Measurements from ENCODE around the gene ZFPM1. TPM values are rescaled to one million over a fixed set of nuclear protein-coding genes. Genes with fewer than 3 reads are reported as not detected.

Gene ZFPM1
- total RNA-seq, 1 experiment from 2014 or later = 3.9 TPM

DNA sequence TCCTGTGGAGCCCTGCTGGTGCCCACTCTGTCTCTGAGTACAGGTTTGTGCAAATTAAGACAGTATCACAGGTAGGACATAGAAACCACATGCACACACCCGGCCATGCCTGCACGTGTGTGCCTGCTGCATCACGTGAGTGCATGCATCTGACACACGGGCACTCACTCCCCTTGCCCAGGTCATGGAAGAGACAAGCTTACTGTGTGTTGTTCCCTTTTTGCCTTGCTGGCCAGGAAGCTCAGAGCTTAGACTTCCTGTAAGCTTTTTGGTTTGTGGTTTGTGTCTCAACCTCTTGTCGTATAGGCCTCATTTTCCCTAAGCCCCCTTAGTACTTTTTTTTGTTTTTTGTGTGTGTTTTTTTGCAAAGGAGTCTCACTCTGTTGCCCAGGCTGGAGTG lies 45.3 kb upstream of the ZFPM1 start:
- ChIA-PET POLR2A (no interaction called here), CTCF (no interaction called here)
- DNase-seq (ENCODE audit: low read depth, low spot score) (no peak), ATAC-seq (no peak)
- no peak overlapping the region for H3K27ac ChIP-seq (ENCODE audit: low read length)
- no peaks in the 10 kb centered on the region for H3K9me3 ChIP-seq (ENCODE audit: control insufficient read depth, insufficient read depth, low read depth, low read length)
- intact Hi-C loops (cut with micrococcal nuclease; ENCODE audit: unreplicated experiment) (no loop called here), in situ Hi-C loops (cut with HindIII; ENCODE audit: low pct_unique_long_range_greater_than_20kb, low sequenced_read_pairs) (loop anchor here (10.0 kb wide), 1 partner anchor 113 kb away; no protein-coding TSS in a partner anchor)
- no peaks in the 10 kb centered on the region for H3K27me3 ChIP-seq (ENCODE audit: control insufficient read depth, insufficient read depth, low read length)
- H3K4me3 ChIP-seq (ENCODE audit: low read depth in 2 of 2, low read length in 2 of 2) = no peak overlapping the region
- no peak for TF ChIP-seq TCF7L2 (IDR thresholded peaks at IDR 0.05; ENCODE audit: low read depth, low read length)
- no peak for TF ChIP-seq SIN3A (IDR thresholded peaks at IDR 0.05; ENCODE audit: borderline replicate concordance, insufficient read depth, low read depth, low read length)
- TF ChIP-seq, protein P1, sequence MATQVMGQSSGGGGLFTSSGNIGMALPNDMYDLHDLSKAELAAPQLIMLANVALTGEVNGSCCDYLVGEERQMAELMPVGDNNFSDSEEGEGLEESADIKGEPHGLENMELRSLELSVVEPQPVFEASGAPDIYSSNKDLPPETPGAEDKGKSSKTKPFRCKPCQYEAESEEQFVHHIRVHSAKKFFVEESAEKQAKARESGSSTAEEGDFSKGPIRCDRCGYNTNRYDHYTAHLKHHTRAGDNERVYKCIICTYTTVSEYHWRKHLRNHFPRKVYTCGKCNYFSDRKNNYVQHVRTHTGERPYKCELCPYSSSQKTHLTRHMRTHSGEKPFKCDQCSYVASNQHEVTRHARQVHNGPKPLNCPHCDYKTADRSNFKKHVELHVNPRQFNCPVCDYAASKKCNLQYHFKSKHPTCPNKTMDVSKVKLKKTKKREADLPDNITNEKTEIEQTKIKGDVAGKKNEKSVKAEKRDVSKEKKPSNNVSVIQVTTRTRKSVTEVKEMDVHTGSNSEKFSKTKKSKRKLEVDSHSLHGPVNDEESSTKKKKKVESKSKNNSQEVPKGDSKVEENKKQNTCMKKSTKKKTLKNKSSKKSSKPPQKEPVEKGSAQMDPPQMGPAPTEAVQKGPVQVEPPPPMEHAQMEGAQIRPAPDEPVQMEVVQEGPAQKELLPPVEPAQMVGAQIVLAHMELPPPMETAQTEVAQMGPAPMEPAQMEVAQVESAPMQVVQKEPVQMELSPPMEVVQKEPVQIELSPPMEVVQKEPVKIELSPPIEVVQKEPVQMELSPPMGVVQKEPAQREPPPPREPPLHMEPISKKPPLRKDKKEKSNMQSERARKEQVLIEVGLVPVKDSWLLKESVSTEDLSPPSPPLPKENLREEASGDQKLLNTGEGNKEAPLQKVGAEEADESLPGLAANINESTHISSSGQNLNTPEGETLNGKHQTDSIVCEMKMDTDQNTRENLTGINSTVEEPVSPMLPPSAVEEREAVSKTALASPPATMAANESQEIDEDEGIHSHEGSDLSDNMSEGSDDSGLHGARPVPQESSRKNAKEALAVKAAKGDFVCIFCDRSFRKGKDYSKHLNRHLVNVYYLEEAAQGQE (IDR thresholded peaks at IDR 0.05; ENCODE audit: insufficient read depth in 1 of 2, low read depth in 2 of 2, low read length in 1 of 2) = no peak
- TF ChIP-seq POLR2AphosphoS5 (IDR thresholded peaks at IDR 0.05; ENCODE audit: low read depth, low read length) = no peak
- TF ChIP-seq, protein P2, sequence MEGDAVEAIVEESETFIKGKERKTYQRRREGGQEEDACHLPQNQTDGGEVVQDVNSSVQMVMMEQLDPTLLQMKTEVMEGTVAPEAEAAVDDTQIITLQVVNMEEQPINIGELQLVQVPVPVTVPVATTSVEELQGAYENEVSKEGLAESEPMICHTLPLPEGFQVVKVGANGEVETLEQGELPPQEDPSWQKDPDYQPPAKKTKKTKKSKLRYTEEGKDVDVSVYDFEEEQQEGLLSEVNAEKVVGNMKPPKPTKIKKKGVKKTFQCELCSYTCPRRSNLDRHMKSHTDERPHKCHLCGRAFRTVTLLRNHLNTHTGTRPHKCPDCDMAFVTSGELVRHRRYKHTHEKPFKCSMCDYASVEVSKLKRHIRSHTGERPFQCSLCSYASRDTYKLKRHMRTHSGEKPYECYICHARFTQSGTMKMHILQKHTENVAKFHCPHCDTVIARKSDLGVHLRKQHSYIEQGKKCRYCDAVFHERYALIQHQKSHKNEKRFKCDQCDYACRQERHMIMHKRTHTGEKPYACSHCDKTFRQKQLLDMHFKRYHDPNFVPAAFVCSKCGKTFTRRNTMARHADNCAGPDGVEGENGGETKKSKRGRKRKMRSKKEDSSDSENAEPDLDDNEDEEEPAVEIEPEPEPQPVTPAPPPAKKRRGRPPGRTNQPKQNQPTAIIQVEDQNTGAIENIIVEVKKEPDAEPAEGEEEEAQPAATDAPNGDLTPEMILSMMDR (IDR thresholded peaks at IDR 0.05) = no peak
- H3K4me1 ChIP-seq (ENCODE audit: control insufficient read depth, insufficient read depth, low read length) = no peaks in the 10 kb centered on the region
- H3K36me3 ChIP-seq (ENCODE audit: control insufficient read depth, insufficient read depth, low read length) = no peaks in the 10 kb centered on the region
- BruUV-seq (replicated peaks) = no TSS peak

DNA sequence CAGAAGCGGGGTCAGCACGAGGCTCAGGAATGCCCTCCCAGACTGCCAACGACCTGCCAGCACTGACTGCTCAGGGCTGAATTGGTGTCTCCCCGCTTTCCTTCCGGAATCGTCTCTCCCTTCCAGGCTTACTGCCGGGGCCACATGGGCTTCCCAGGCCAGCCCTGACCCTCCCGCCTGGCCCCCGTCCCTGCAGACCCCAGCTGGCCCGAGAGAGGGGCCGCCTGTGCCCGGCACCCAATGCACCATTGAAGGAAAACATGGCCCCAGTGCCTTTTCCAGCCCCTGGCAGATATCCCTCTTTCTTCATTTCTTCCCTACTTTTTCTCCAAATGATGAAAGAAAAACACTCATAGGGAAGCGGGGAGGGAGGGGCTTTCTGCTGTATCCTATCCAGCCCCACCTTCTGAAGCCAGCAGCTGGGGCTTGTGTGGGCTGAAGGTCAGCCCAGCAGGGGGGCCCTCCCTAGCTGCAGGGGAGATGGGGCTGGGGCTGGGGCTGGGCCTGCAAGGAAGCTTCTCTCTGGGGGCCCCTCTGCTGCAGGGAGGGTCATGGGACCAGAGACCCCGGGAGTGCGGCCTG lies 44.4 kb upstream of the ZFPM1 start:
- TF ChIP-seq, protein P1 (IDR thresholded peaks at IDR 0.05; ENCODE audit: insufficient read depth in 1 of 2, low read depth in 2 of 2, low read length in 1 of 2) = no peak
- TF ChIP-seq TCF7L2 (IDR thresholded peaks at IDR 0.05; ENCODE audit: low read depth, low read length) (no peak), POLR2AphosphoS5 (IDR thresholded peaks at IDR 0.05; ENCODE audit: low read depth, low read length) (no peak), SIN3A (IDR thresholded peaks at IDR 0.05; ENCODE audit: borderline replicate concordance, insufficient read depth, low read depth, low read length) (no peak)
- TF ChIP-seq, protein P2 (IDR thresholded peaks at IDR 0.05) = no peak
- Histone ChIP-seq H3K27me3 (ENCODE audit: control insufficient read depth, insufficient read depth, low read length) (no peaks in the 10 kb centered on the region), H3K4me3 (ENCODE audit: low read depth in 2 of 2, low read length in 2 of 2) (no peak overlapping the region), H3K27ac (ENCODE audit: low read length) (no peak overlapping the region), H3K4me1 (ENCODE audit: control insufficient read depth, insufficient read depth, low read length) (no peaks in the 10 kb centered on the region), H3K9me3 (ENCODE audit: control insufficient read depth, insufficient read depth, low read depth, low read length) (no peaks in the 10 kb centered on the region), H3K36me3 (ENCODE audit: control insufficient read depth, insufficient read depth, low read length) (no peaks in the 10 kb centered on the region)
- BruUV-seq (replicated peaks) = no TSS peak
- DNase-seq (ENCODE audit: low read depth, low spot score) (no peak), ATAC-seq (no peak)
- intact Hi-C loops (cut with micrococcal nuclease; ENCODE audit: unreplicated experiment) = no loop called here
- POLR2A ChIA-PET = no interaction called here
- in situ Hi-C loops (cut with HindIII; ENCODE audit: low pct_unique_long_range_greater_than_20kb, low sequenced_read_pairs) = loop anchor here (10.0 kb wide), 1 partner anchor 114 kb away; no protein-coding TSS in a partner anchor
- CTCF ChIA-PET = no interaction called here

All from Panc1 (cell line).